OCI-LY1 (cell line): ENCODE data around the gene TRUB2.

Source experiments
- H2AFZ ChIP-seq: fragments of 200-600 bp; sonication (generic), shearing (Covaris generic); 2 replicates; pipeline ENCODE4 v1.6.0; 2014; ENCODE audit warnings: antibody characterized with exemption, mild to moderate bottlenecking, low read length
- H3F3A ChIP-seq: fragments of 200-600 bp; sonication (generic), shearing (Covaris generic); 2 replicates; pipeline ENCODE4 v1.6.0; 2014; ENCODE audit warnings: mild to moderate bottlenecking, antibody characterized with exemption, low read length, moderate library complexity; ENCODE audit not compliant: insufficient read depth
- H3K27ac ChIP-seq: fragments of 200-600 bp; sonication (generic); 2 replicates; pipeline ENCODE4 v1.5.1; 2014; ENCODE audit warnings: low read length, mixed run types, mild to moderate bottlenecking, low read depth; ENCODE audit not compliant: poor library complexity, severe bottlenecking
- H3K27me3 ChIP-seq: fragments of 200-600 bp; sonication (generic); 2 replicates; pipeline ENCODE4 v1.6.0; 2014; ENCODE audit warnings: antibody characterized with exemption, mild to moderate bottlenecking, low read length, moderate library complexity; ENCODE audit not compliant: insufficient read depth
- H3K36me3 ChIP-seq: fragments of 200-600 bp; sonication (generic); 2 replicates; pipeline ENCODE4 v1.6.1; 2014; ENCODE audit warnings: mild to moderate bottlenecking, antibody characterized with exemption, low read length, moderate library complexity, mixed read lengths; ENCODE audit not compliant: insufficient read depth
- H3K4me1 ChIP-seq: fragments of 200-600 bp; sonication (generic); 2 replicates; pipeline ENCODE4 v1.5.1; 2014; ENCODE audit warnings: mild to moderate bottlenecking, low read length, moderate library complexity; ENCODE audit not compliant: insufficient read depth, severe bottlenecking
- H3K4me2 ChIP-seq: fragments of 200-600 bp; sonication (generic), shearing (Covaris generic); 2 replicates; pipeline ENCODE4 v1.6.1; 2014; ENCODE audit warnings: low read length
- H3K4me3 ChIP-seq: fragments of 200-600 bp; sonication (generic); 2 replicates; pipeline ENCODE4 v1.5.1; 2014; ENCODE audit warnings: low read length, low read depth, mild to moderate bottlenecking, mixed read lengths; ENCODE audit not compliant: poor library complexity, severe bottlenecking
- H3K79me2 ChIP-seq: fragments of 200-600 bp; shearing (Covaris generic); 2 replicates; pipeline ENCODE4 v1.6.1; 2016; ENCODE audit warnings: mixed run types, low read length, mixed read lengths; ENCODE audit not compliant: insufficient read depth
- H3K9ac ChIP-seq: fragments of 200-600 bp; sonication (generic), shearing (Covaris generic); 2 replicates; pipeline ENCODE4 v1.6.1; 2014; ENCODE audit warnings: mild to moderate bottlenecking, low read length, mixed read lengths
- H3K9me2 ChIP-seq: fragments of 200-600 bp; sonication (generic), shearing (Covaris generic); 2 replicates; pipeline ENCODE4 v1.6.1; 2014; ENCODE audit warnings: low read depth, mild to moderate bottlenecking, low read length, mixed read lengths
- H3K9me3 ChIP-seq: fragments of 200-600 bp; shearing (Covaris generic); 2 replicates; pipeline ENCODE4 v1.6.1; 2014; ENCODE audit warnings: low read length, mixed read lengths
- H4K20me1 ChIP-seq: fragments of 200-600 bp; sonication (generic), shearing (Covaris generic); 2 replicates; pipeline ENCODE4 v1.6.0; 2016; ENCODE audit warnings: mild to moderate bottlenecking, low read length; ENCODE audit not compliant: insufficient read depth
- CTCF ChIP-seq: fragments of 200-600 bp; sonication (generic), shearing (Covaris generic); IDR thresholded peaks from 2 replicates; pipeline ENCODE4 v1.5.1; 2017; ENCODE audit warnings: mild to moderate bottlenecking, antibody characterized with exemption, low read length, moderate library complexity, mixed read lengths
- EZH2 ChIP-seq: fragments of 200-600 bp; sonication (generic), shearing (Covaris generic); IDR thresholded peaks from 2 replicates; pipeline ENCODE4 v1.8.0; 2017; ENCODE audit warnings: borderline replicate concordance, mixed run types, mild to moderate bottlenecking, antibody characterized with exemption, low read length, moderate library complexity, mixed read lengths

Gene TRUB2

GRCh38 chr9:128333451-128333869 lies 11.2 kb upstream of the TRUB2 start:
- Histone ChIP-seq H3K27me3 (no peaks in the 10 kb centered on the region), H3K9ac (no peak overlapping the region), H3K9me3 (no peaks in the 10 kb centered on the region), H3K27ac (no peak overlapping the region), H2AFZ (no peak overlapping the region), H3K4me2 (no peak overlapping the region), H4K20me1 (no peaks in the 10 kb centered on the region), H3K4me3 (no peak overlapping the region), H3K9me2 (no peaks in the 10 kb centered on the region), H3F3A (no peaks in the 10 kb centered on the region), H3K79me2 (no peaks in the 10 kb centered on the region), H3K4me1 (no peaks in the 10 kb centered on the region), H3K36me3 (peaks cover 9% of the 10 kb centered on the region)
- TF ChIP-seq CTCF, result no peak
- no peak for TF ChIP-seq EZH2

- Histone ChIP-seq H4K20me1 (no peaks in the 10 kb centered on the region), H3K27ac (no peak overlapping the region), H3K9me3 (no peaks in the 10 kb centered on the region), H3K9me2 (no peaks in the 10 kb centered on the region), H3K4me3 (no peak overlapping the region), H3K4me2 (no peak overlapping the region), H3K9ac (no peak overlapping the region), H3K36me3 (peaks cover 39% of the 10 kb centered on the region), H3F3A (no peaks in the 10 kb centered on the region), H2AFZ (no peak overlapping the region), H3K27me3 (no peaks in the 10 kb centered on the region), H3K79me2 (peaks cover 8% of the 10 kb centered on the region), H3K4me1 (peaks cover 25% of the 10 kb centered on the region)
- TF ChIP-seq CTCF (no peak), EZH2 (no peak)
These were observed 3.4 kb upstream of the TRUB2 start for GRCh38 chr9:128325629-128326028.

GRCh38 chr9:128324401-128324800 lies 2.2 kb upstream of the TRUB2 start:
- no peaks in the 10 kb centered on the region for H3K27me3 ChIP-seq
- H3K27ac ChIP-seq, result no peak overlapping the region
- H3K9me3 ChIP-seq, result no peaks in the 10 kb centered on the region
- H3F3A ChIP-seq, result no peaks in the 10 kb centered on the region
- no peaks in the 10 kb centered on the region for H3K9me2 ChIP-seq
- peaks cover 25% of the 10 kb centered on the region for H3K4me1 ChIP-seq
- no peak overlapping the region for H2AFZ ChIP-seq
- H3K36me3 ChIP-seq, result peaks cover 39% of the 10 kb centered on the region; the same call in 1 of the 2 replicates
- H3K79me2 ChIP-seq, result peaks cover 8% of the 10 kb centered on the region
- TF ChIP-seq EZH2 (no peak), CTCF (no peak)
- H4K20me1 ChIP-seq, result no peaks in the 10 kb centered on the region
- peak overlapping the region; percentile 88; the same call in 1 of the 2 replicates for H3K9ac ChIP-seq
- peak overlapping the region; percentile 89 for H3K4me3 ChIP-seq
- H3K4me2 ChIP-seq, result peak overlapping the region; percentile 98; the same call in 1 of the 2 replicates
